ENCODE data around the gene CGB8. TPM values are rescaled to one million over a fixed set of nuclear protein-coding genes. Genes with fewer than 3 reads are reported as not detected.
"Not testable (repeated sequence)": the region's sequence is repeated elsewhere in the genome, so short reads cannot be mapped to it uniquely, and the experiment has no call there.

Gene CGB8
- total RNA-seq, 8 experiments from 2014 or later = 0.27 to 0.76 (median 0.33) TPM; not detected in 4

- WGBS, 10 experiments = 20 to 84% methylated on average over 4 to 5 of the region's 26 CpGs; no CpG with 5 or more reads in 8 of the 10 experiments
- ATAC-seq (replicated peaks in 6 of 8) = peak in 2 of 8 experiments; percentile 78 to 94
- H3K27ac ChIP-seq; in situ Hi-C loops (cut with MboI; ENCODE audit: low pct_unique_long_range_greater_than_20kb in 2 of 9, low sequenced_read_pairs in 9 of 9, unreplicated experiment in 9 of 9); H3K4me1 ChIP-seq (replicated peaks in 1 of 2); H3K4me3 ChIP-seq: not testable (repeated sequence)
Measured at GRCh38 chr19:49038557-49039276, 10.2 kb downstream of the CGB8 start.

DNA sequence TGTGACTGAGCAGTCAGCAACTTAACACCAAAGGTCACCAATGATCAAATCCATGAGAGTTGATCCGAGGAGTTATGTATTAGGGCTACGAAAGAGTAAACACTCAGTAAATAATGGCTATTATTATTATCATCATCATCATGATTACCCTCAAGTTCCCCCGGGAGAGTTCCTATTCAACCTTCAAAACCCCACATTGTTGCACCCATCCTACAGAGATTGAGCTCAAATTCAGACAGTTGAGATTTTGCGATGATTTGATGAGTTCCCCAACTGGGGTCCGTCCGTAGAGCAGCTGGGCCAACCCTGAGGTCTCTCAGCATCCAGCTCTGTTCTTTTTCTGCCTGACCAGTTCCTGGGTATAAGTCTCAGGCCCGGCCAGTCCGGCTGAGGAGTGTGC, 10.8 kb downstream of the CGB8 start:
- 80% methylated on average over 1 of the region's 8 CpGs; no CpG with 5 or more reads in 9 of the 10 experiments for WGBS, 10 experiments
- in situ Hi-C loops (cut with MboI; ENCODE audit: low pct_unique_long_range_greater_than_20kb in 2 of 9, low sequenced_read_pairs in 9 of 9, unreplicated experiment in 9 of 9); H3K27ac ChIP-seq; ATAC-seq (replicated peaks in 6 of 8); H3K4me1 ChIP-seq (replicated peaks in 1 of 2); H3K4me3 ChIP-seq: not testable (repeated sequence)

- peak in 1 of 8 experiments; percentile 22 for ATAC-seq (replicated peaks in 6 of 8)
- H3K4me3 ChIP-seq; in situ Hi-C loops (cut with MboI; ENCODE audit: low pct_unique_long_range_greater_than_20kb in 2 of 9, low sequenced_read_pairs in 9 of 9, unreplicated experiment in 9 of 9); H3K4me1 ChIP-seq (replicated peaks in 1 of 2); H3K27ac ChIP-seq: not testable (repeated sequence)
- WGBS, 10 experiments = 0 to 100% (median 40%) methylated on average over 1 to 3 of the region's 18 CpGs; no CpG with 5 or more reads in 7 of the 10 experiments
Measured at GRCh38 chr19:49036815-49037214, 12.1 kb downstream of the CGB8 start, which contains the start of gene CGB1. Gene CGB1, minus strand, starts transcription at chr19:49036895. Its CDS starts 184 bp downstream, at chr19:49036711.

- H3K4me3 ChIP-seq; in situ Hi-C loops (cut with MboI; ENCODE audit: low pct_unique_long_range_greater_than_20kb in 2 of 9, low sequenced_read_pairs in 9 of 9, unreplicated experiment in 9 of 9); H3K27ac ChIP-seq; H3K4me1 ChIP-seq (replicated peaks in 1 of 2): not testable (repeated sequence)
- ATAC-seq (replicated peaks in 6 of 8) = peak in 1 of 8 experiments; percentile 23
- 27 to 87% (median 59%) methylated on average over 2 to 14 of the region's 28 CpGs; no CpG with 5 or more reads in 5 of the 10 experiments for WGBS, 10 experiments
Measured at GRCh38 chr19:49031642-49032301, 17.1 kb downstream of the CGB8 start, which contains the start of gene CGB2. Gene CGB2, plus strand, starts transcription at chr19:49031890. Its CDS starts 206 bp downstream, at chr19:49032096.

GRCh38 chr19:49030323-49030722, 18.6 kb downstream of the CGB8 start:
- H3K4me3 ChIP-seq; H3K27ac ChIP-seq; H3K4me1 ChIP-seq (replicated peaks in 1 of 2); ATAC-seq (replicated peaks in 6 of 8); in situ Hi-C loops (cut with MboI; ENCODE audit: low pct_unique_long_range_greater_than_20kb in 2 of 9, low sequenced_read_pairs in 9 of 9, unreplicated experiment in 9 of 9): not testable (repeated sequence)
- no CpG with 5 or more reads among the region's 8 CpGs for WGBS, 10 experiments

DNA sequence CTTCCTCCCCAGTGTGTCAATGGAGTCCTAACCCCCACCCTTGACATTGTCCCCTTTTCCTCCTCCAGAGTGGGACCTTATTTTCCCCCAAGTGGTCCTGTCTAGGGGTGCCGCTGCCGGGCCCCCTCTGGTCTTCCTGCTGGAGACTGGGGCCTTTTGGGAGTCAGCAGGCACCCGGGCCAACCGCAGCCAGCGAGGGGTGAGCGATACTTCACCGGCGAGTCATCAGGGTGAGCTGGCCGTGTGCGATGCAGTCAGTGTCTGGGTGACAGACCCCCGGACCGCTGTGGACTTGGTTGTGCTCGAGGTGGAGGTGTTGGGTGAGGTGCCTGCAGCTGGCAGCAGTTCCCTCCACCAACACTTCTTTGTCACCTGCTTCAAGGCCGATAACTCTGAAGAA, 19.2 kb downstream of the CGB8 start:
- no CpG with 5 or more reads among the region's 14 CpGs for WGBS, 10 experiments
- H3K27ac ChIP-seq; ATAC-seq (replicated peaks in 6 of 8); in situ Hi-C loops (cut with MboI; ENCODE audit: low pct_unique_long_range_greater_than_20kb in 2 of 9, low sequenced_read_pairs in 9 of 9, unreplicated experiment in 9 of 9); H3K4me3 ChIP-seq; H3K4me1 ChIP-seq (replicated peaks in 1 of 2): not testable (repeated sequence)

DNA sequence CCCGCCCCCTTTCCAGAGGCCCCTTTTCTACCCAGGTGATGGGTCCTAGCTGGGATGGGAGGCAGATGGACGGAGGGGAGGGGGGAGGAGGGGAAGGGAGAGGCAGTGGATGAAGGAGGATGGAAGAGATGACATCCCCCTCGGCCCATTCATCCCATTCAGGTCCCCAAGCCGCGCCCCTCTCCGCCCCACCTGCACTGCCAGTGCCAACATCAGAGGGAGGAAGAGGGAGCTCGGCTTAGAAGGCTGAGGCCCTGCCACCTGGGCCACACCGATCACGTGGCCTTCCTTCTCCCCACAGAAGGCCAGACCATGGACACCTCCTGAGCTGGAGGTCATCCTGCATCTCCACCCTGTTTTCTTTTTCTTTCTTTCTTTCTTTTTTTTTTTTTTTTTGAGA, 20.2 kb downstream of the CGB8 start:
- in situ Hi-C loops (cut with MboI; ENCODE audit: low pct_unique_long_range_greater_than_20kb in 2 of 9, low sequenced_read_pairs in 9 of 9, unreplicated experiment in 9 of 9); H3K4me3 ChIP-seq; ATAC-seq (replicated peaks in 6 of 8); H3K27ac ChIP-seq; H3K4me1 ChIP-seq (replicated peaks in 1 of 2): not testable (repeated sequence)
- WGBS, 10 experiments = no CpG with 5 or more reads among the region's 9 CpGs

DNA sequence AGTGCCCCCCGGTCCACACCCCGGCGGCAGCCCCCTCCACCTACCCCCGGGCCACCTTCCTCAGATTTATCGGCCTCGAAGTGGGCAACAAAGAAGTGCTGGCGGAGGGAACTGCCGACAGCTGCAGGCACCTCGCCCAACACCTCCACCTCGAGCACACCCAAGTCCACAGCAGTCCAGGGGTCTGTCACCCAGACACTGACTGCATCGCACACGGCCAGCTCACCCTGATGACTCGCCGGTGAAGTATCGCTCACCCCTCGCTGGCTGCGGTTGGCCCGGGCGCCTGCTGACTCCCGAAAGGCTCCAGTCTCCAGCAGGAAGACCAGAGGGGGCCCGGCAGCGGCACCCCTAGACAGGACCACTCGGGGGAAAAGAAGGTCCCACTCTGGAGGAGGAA, 23.3 kb downstream of the CGB8 start:
- H3K27ac ChIP-seq; in situ Hi-C loops (cut with MboI; ENCODE audit: low pct_unique_long_range_greater_than_20kb in 2 of 9, low sequenced_read_pairs in 9 of 9, unreplicated experiment in 9 of 9); H3K4me1 ChIP-seq (replicated peaks in 1 of 2); H3K4me3 ChIP-seq: not testable (repeated sequence)
- no CpG with 5 or more reads among the region's 23 CpGs for WGBS, 10 experiments
- ATAC-seq (replicated peaks in 6 of 8) = peak in 2 of 8 experiments; percentile 24 to 55

GRCh38 chr19:49025088-49025487, 23.8 kb downstream of the CGB8 start:
- H3K27ac ChIP-seq; ATAC-seq (replicated peaks in 6 of 8); H3K4me3 ChIP-seq; in situ Hi-C loops (cut with MboI; ENCODE audit: low pct_unique_long_range_greater_than_20kb in 2 of 9, low sequenced_read_pairs in 9 of 9, unreplicated experiment in 9 of 9); H3K4me1 ChIP-seq (replicated peaks in 1 of 2): not testable (repeated sequence)
- no CpG with 5 or more reads among the region's 6 CpGs for WGBS, 10 experiments

GRCh38 chr19:49024233-49024632, 24.7 kb downstream of the CGB8 start, which contains the start of gene CGB3:
Gene CGB3, minus strand, starts transcription at chr19:49024333. Its CDS starts 362 bp downstream, at chr19:49023971.
- H3K4me3 ChIP-seq; ATAC-seq (replicated peaks in 6 of 8); H3K4me1 ChIP-seq (replicated peaks in 1 of 2); H3K27ac ChIP-seq; in situ Hi-C loops (cut with MboI; ENCODE audit: low pct_unique_long_range_greater_than_20kb in 2 of 9, low sequenced_read_pairs in 9 of 9, unreplicated experiment in 9 of 9): not testable (repeated sequence)
- no CpG with 5 or more reads among the region's 15 CpGs for WGBS, 10 experiments

- no peak overlapping the region for H3K27ac ChIP-seq
- WGBS, 10 experiments = 60 to 95% (median 83%) methylated on average over 1 to 5 of the region's 9 CpGs; no CpG with 5 or more reads in 2 of the 10 experiments
- ATAC-seq (replicated peaks in 6 of 8) = no peak
- peaks cover 3 to 14% of the 10 kb centered on the region in 2 donors for H3K4me1 ChIP-seq (replicated peaks in 1 of 2)
- in situ Hi-C loops (cut with MboI; ENCODE audit: low pct_unique_long_range_greater_than_20kb in 2 of 9, low sequenced_read_pairs in 9 of 9, unreplicated experiment in 9 of 9) = no loop called here
- H3K4me3 ChIP-seq = no peak overlapping the region
Measured at GRCh38 chr19:49022116-49022515, 26.8 kb downstream of the CGB8 start.

GRCh38 chr19:49020931-49021895, 27.7 kb downstream of the CGB8 start:
- WGBS, 10 experiments = 7 to 80% (median 46%) methylated on average over 1 to 15 of the region's 16 CpGs
- Histone ChIP-seq H3K4me1 (replicated peaks in 1 of 2) (peaks cover 3 to 14% of the 10 kb centered on the region in 2 donors), H3K27ac (no peak overlapping the region), H3K4me3 (no peak overlapping the region)
- in situ Hi-C loops (cut with MboI; ENCODE audit: low pct_unique_long_range_greater_than_20kb in 2 of 9, low sequenced_read_pairs in 9 of 9, unreplicated experiment in 9 of 9) = no loop called here
- ATAC-seq (replicated peaks in 6 of 8) = no peak

Measured in motor neuron (in vitro differentiated cells).